ENCODE results near the gene FAM53C.
"Not testable (repeated sequence)": the region's sequence is repeated elsewhere in the genome, so short reads cannot be mapped to it uniquely, and the experiment has no call there.

FAM53C gene

DNA sequence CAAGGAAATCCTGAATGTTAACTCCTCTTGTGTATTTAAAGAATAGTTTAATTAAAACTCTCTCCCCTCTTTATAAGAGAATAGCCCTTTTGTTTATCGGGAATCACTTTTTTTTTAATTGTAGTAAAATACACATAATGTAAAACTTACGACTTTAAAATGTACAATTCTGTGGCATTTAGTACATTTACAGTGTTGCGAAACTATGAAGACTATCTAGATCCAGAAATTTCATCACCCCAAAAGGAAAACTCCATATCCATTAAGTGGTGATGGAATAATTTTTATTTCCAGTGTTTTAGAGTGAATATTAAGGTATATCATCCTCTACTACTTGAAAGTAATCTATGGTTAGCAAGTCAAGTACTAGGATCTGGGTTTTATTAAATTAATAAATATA lies 51.3 kb downstream of the FAM53C start:
- in situ Hi-C loops (cut with MboI; ENCODE audit: low sequenced_read_pairs): no loop called here

DNA sequence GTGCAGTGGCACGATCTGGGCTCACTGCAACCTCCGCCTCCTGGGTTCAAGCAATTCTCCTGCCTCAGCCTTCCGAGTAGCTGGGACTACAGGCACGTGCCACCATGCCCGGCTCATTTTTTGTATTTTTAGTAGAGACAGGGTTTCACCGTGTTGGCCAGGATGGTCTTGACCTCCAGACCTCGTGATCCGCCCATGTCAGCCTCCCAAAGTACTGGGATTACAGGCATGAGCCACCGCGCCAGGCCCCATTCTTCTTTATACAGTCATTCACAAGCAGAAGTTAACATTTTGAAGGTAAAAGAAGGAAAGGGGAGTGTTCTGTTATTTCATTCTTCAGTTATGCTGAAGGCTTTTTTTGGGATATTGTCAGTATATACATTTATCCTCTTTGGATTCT lies 51.8 kb downstream of the FAM53C start:
- in situ Hi-C loops (cut with MboI; ENCODE audit: low sequenced_read_pairs): not testable (repeated sequence)

DNA sequence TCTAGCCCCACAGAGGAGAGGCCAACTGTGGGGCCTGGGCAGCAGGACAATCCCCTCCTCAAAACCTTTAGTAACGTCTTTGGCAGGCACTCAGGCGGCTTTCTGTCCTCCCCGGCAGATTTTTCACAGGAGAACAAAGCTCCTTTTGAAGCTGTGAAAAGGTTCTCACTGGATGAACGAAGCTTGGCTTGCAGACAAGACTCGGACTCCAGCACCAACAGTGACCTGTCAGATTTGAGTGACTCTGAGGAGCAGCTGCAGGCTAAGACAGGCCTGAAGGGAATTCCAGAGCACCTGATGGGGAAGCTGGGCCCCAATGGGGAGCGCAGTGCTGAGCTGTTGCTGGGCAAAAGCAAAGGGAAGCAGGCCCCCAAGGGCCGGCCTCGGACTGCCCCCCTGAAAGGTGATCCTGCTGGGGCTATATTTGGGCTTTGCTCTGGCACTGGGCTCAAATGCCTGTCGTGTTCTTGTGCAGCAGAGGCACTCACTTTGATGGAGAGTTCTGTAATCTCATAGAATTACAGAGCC lies 53.9 kb downstream of the FAM53C start:
- in situ Hi-C loops (cut with MboI; ENCODE audit: low sequenced_read_pairs): no loop called here

Data from HL-60/S4 treated with retinoic acid at 250 ng/mL for 4 days and 3 days (cell line).